DMS 273 (cell line): ENCODE results near the gene MS4A15.

Experiments
- DNase-seq: peaks from one replicate; lab custom pipeline; 2025; ENCODE audit not compliant: unreplicated experiment; lab: John Stamatoyannopoulos, UW

MS4A15 gene

DNA sequence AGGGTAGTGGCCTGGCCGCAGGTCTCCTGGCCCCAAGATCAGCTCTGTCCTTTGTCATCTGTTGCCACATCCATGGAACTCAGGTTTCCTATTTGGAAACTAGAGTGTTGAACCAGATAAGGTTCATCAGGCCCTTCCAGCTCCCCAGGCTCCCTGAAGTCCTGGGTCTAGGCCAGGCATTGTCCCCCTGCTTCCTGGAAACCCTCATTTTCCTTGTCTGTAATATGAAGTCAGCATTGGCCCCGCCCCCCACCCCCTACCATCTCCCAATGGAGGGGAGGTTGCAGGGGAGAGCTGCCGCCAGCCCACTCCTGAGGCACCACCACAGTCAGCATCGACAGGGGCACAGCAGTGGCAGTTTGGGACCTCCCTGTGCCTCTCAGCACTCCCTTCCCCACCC is 19.5 kb downstream of the MS4A15 start:
- no peak for DNase-seq

DNA sequence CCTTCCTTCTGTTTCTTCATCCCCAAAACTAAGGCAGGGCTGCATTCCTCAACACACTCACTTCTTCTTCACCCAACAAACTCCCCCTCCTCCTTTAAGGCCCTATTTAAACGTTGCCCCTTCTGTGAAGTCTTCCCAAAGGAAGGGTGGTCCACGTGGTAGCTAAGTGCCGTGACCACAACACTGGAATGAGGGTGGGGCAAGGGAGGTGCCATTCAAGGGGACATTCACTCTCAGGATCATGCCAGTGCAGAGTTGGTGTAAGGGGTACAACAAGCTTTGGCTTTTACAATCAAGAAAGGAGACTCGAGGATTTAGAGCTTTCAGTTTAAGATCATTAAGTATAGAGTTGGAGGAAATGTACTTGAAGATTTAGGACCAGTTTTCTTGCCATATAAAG is 20.4 kb downstream of the MS4A15 start:
- DNase-seq = no peak

- no peak for DNase-seq
Observed at GRCh38 chr11:60777572-60777971, 20.9 kb downstream of the MS4A15 start.

DNA sequence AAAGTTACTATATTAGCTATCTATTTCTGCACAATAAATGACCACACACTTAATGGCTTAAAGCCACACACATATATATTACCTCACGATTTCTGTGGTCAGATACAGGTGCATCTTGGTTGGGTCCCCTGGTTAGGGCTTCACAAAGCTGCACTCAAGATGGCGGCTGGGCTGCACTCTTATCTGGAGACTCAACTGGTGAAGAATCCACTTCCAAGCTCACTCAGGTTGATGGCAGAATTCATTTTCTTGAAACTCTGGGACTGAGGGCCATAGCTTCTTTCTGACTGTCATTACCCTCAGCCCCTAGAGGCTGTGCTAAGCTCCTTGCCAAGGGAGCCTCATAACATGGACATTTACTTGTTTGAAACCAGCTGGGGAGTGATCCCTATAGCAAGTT is 23.4 kb downstream of the MS4A15 start:
- DNase-seq = no peak

GRCh38 chr11:60780774-60781173 is 24.1 kb downstream of the MS4A15 start:
- no peak for DNase-seq

DNA sequence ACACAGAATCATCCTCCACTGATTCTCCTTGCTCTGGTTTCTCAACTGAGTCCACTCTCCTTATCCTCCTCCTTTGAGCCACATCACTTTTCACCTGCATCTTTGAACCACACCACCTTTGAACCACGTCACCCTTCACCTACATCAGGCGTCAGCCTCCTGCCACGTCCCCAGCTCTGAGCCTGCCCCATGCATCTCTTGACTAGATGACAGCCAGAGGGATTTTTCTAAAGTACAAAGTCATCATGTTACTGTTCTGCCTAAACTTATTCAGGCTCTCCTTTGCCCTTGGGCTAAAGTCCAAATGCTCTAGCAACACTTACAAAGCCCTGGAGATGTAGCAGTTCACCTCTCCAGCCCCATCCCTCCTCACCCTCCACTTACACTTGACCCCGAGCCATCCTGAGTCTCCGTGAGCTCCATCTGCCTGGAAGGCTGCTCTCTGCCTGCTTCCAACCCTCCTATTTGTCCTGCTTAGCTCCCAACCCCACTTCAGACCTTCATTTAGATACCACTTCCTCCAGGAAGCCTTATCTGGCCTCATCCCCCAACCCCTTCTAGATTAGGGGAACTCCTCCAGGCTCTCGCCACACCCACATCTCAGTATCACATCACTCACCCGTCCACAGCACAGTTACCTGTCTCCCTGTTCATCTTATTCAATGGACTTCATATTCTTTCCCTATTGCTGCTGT is 24.8 kb downstream of the MS4A15 start:
- DNase-seq = no peak

GRCh38 chr11:60781981-60782316 is 25.3 kb downstream of the MS4A15 start:
- DNase-seq = no peak

DNA sequence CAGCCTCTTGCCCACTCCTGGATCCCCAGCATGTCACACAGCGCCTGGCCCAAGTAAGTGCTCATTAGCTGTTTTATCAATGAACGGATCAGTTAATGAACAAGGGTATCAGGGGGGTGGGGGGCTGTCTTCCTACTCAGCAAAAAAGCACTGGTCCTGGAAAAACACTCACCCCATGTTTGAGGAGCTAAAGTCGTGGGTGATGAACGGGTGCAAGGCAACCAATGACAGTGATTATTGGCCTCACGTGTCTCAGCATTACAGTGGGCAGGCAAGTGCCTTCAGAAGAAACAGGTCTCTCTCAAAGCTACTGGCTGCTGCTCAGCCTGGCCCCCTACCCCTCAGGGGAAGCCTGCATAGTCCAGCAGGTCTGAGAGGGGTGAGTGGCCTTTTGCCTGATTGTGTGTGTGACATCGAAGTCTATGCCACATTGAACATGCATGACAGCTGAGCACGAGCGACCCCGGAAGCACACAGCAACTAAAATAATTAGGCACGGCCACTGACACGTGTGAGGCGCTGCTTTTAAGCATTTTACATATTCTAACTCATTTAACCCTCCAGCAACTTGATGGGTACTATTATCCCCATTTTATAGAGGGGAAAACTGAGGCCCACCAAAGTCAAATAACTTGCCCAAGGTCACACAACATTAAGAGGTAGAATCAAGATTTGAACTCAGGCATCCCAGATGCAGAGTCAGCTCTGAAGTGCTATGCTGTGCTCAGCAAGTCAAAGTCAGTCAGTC is 25.9 kb downstream of the MS4A15 start:
- DNase-seq = no peak

DNA sequence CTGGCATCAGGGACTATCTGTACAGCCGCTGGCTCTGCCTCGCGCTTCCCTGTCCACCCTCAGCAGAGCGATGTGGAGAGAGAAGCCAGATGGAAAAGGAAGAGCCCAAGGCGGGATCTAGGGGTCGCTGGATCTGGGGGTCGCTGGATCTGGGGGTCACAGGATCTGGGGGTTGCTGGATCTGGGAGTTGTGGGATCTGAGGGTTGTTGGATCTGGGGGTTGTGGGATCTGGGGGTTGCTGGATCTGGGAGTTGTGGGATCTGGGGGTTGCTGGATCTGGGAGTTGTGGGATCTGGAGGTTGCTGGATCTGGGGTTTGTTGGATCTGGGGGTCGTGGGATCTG is 26.4 kb downstream of the MS4A15 start:
- no peak for DNase-seq

DNA sequence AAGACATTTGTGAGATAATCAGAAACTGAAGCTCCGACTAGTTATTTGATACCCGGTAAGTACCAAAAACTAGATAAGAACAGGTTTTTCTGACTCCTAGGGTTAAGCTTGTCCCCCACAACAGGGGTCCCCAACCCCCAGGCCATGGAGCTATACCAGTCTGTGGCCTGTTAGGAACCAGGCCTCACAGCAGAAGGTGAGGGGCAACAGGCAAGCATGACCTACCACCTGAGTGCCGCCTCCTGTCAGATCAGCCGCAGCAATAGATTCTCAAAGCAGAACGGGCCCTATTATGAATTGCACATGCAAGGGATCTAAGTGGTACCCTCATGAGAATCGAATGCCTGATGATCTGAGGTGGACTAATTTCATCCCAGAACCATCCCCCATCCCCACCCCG is 27.2 kb downstream of the MS4A15 start:
- no peak for DNase-seq

GRCh38 chr11:60785136-60785535 is 28.5 kb downstream of the MS4A15 start, which contains the start of gene MS4A10:
Gene MS4A10, plus strand, starts transcription at chr11:60785333. Its CDS starts 5,003 bp downstream, at chr11:60790336.
- DNase-seq = no peak

- DNase-seq = peak; percentile 20
Observed at GRCh38 chr11:60785806-60786361, 29.2 kb downstream of the MS4A15 start.

- DNase-seq = peak; percentile 71
Observed at GRCh38 chr11:60786811-60787567, 30.3 kb downstream of the MS4A15 start.

DNA sequence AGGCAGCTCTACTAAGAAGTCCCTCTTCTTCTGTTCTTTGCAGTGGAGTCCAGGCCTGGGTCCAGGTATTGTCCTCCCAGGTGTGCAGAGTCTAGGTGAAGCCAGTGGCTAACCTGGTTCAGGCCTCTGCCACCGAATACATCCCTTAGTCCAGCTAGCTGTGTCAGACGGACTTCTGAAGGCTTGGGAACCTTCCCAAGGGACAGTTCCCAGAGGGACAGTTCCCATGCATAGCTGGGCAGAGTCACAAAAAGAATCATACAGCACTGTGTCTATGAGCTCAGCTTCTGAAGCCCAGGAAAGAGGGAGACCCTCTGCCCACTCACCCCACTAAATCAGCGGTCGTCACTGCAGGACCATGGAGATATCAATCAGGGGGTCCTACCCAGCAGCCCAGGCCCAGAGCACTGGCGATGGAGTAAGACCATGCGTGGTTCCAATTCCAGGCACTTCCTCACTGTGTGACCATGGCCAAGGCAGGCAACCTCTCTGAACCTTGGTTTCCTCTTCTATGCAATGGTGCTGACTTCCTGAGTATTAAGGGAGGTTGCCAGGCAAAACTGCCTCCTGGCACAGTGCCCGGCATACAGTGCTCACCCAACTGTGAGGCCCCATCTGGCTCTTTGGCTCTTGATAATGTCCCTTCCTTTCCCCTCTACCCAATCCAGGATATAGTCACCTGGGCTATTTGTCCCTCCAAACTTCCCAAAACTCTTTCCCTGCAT is 31.9 kb downstream of the MS4A15 start:
- DNase-seq = peak; percentile 92

DNA sequence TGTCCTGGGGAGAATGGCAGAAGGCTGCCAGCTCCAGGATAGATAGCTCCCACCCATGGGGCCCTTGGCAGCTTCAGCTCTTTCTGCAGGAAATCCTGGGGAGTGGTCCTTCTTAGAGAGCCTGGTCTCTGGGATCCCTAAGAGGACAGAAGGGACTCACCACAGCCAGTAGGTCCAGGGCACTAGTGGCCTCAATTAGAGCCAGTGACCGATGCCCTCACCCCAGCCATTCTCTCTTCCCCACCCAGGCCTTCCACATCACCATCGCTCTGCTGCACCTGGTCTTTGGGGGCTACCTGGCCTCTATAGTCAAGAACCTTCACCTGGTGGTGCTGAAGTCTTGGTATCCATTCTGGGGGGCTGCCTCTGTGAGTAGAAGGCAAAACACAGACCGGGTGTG is 34.1 kb downstream of the MS4A15 start:
- DNase-seq = no peak

GRCh38 chr11:60791153-60791933 is 34.7 kb downstream of the MS4A15 start:
- no peak for DNase-seq

- no peak for DNase-seq
Observed at GRCh38 chr11:60792521-60792920, 35.9 kb downstream of the MS4A15 start.

GRCh38 chr11:60795291-60795690 is 38.6 kb downstream of the MS4A15 start:
- no peak for DNase-seq

DNA sequence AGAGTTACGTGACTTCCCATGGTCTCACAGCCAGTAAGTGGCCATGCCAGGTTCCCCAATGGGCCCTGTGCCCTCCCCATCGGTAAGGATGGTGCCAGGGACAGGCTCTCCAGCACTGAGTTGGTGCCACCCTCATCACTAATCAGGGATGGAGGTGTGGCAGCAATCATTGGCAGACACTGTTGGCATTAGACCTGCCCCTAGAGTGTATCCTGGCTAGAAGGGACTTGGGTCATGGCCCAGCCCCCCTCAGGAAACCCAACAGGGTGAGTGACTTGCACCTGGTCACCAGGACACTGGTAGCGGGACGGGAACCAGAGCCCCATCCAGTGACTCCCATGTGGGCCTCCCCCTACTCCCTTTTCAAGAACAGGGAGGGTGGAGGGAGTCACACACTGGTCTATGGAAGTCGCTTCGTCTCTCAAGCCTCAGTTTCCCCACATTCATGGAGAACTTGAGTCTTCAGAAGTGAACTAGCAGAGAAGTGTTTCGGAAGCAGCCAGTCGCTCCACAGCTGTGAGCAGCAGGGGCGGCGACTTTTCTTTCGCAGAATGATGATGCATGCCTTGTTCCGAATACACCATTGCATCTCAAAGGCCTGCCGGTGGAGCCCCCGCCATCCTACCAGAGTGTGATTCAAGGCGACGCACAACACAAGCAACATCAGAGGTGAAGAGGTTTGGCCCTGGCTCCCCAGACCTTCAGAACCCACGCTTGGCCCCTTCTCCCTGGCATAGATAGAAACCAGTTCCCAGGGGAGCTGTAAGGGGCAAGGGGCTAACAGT is 41.4 kb downstream of the MS4A15 start:
- DNase-seq = no peak

DNA sequence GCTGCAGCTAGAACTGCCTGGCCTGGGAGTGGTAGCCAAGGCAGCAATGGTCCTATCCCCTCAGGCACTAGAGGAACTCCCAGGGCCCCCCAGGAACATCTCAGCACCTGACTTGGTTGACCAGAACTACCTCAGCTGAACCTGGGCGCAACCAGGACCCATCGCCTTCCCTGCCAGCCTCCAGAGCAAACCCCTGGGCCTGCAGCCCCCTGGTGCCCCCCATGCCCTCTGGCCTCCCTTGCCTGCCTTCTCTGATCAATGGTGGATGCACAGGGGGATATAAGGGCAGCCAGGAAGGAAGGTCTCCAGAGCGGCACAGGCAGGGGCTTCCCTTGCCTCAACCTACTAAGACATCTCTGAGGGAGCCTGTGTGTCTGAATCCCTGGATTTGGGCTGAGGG is 42.0 kb downstream of the MS4A15 start:
- DNase-seq = no peak
